Measurements from ENCODE around the gene CDC45. TPM values are rescaled to one million over a fixed set of nuclear protein-coding genes. Genes with fewer than 3 reads are reported as not detected.
"Not testable (repeated sequence)": the region's sequence is repeated elsewhere in the genome, so short reads cannot be mapped to it uniquely, and the experiment has no call there.

Gene CDC45
- total and polyA plus RNA-seq, 7 experiments from 2014 or later = 0.35 to 57.7 (median 0.85) TPM

DNA sequence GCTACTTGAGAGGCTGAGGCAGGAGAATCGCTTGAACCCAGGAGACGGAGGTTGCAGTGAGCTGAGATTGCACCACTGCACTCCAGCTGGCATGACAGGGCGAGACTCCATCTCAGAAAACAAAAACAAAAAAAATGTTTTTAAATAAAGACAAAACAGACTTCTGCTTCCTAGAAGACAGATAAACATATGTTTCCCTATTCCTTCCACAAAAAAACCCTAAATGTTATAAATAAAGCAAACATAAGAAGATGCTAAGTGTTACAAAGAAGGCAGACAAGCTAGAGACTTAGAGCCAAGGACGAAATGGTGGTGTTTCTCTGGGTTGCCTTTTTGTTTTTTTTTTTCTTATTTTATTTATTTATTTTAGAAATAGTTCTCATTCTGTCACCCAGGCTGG lies 50.1 kb downstream of the CDC45 start:
- no peak for DNase-seq
- Histone ChIP-seq H3K36me3 (ENCODE audit: control insufficient read depth in 2 of 3, insufficient read depth in 3 of 3, low read length in 3 of 3) (no peaks in the 10 kb centered on the region), H3K4me1 (ENCODE audit: control insufficient read depth in 2 of 2, insufficient read depth in 2 of 2, low read length in 2 of 2) (no peaks in the 10 kb centered on the region), H3K27ac (ENCODE audit: low read depth, low read length) (no peak overlapping the region), H3K9me3 (ENCODE audit: control insufficient read depth in 2 of 3, low read length in 3 of 3) (no peaks in the 10 kb centered on the region), H3K27me3 (ENCODE audit: control insufficient read depth in 2 of 2, insufficient read depth in 2 of 2, low read length in 2 of 2) (no peaks in the 10 kb centered on the region), H3K4me3 (ENCODE audit: low read length) (no peak overlapping the region)
- peak overlapping the region in 1 of 9 donors; percentile 36 for H3K27ac Mint-ChIP-seq
- H3K9me3 Mint-ChIP-seq = no peaks in the 10 kb centered on the region
- peaks cover 9 to 29% (median 9%) of the 10 kb centered on the region in 5 donors for H3K27me3 Mint-ChIP-seq
- peaks cover 2 to 8% (median 3%) of the 10 kb centered on the region in 7 donors for H3K4me1 Mint-ChIP-seq
- ChIA-PET POLR2A (no interaction called here), CTCF (no interaction called here)
- H3K4me3 Mint-ChIP-seq = no peak overlapping the region
- no peak for ATAC-seq
- H3K36me3 Mint-ChIP-seq = peaks cover 0 to 5% (median 0%) of the 10 kb centered on the region in 5 donors
- intact Hi-C loops (cut with micrococcal nuclease) = no loop called here

DNA sequence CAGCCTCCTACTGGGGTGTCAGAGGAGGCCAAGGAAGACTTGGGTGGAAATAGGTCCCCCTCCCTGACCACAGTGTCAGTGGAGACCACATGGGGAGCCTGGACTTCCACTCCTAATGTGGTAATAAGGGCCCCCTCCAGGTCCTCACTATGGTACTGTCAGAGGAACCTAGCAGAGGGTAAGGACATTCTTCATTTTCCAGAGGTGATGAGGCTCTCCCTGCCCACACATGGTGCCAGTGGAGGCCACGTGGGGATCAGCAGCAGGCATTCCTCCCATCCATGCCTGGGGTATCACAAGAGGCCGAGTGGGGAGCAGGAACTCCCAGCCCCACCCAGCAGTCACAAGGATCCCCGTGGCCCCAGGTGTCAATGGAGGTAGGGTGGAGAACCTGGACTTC lies 51.0 kb downstream of the CDC45 start:
- intact Hi-C loops (cut with micrococcal nuclease) = no loop called here

DNA sequence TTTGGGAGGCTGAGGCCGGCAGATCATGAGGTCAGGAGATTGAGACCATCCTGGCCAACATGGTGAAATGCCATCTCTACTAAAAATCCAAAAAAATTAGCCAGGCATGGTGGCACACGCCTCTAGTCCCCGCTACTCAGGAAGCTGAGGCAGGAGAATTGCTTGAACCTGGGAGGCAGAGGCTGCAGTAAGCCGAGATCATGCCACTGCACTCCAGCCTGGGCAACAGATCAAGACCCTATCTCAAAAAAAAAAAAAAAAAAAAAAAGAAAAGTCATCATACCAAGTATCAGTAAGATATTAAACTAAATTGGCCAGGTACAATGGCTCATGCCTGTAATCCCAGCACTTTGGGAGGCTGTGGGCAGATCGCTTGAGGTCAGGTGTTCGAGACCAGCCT lies 51.6 kb downstream of the CDC45 start:
- H3K36me3 Mint-ChIP-seq; H3K27ac Mint-ChIP-seq; H3K4me1 ChIP-seq (ENCODE audit: control insufficient read depth in 2 of 2, insufficient read depth in 2 of 2, low read length in 2 of 2); POLR2A ChIA-PET; H3K36me3 ChIP-seq (ENCODE audit: control insufficient read depth in 2 of 3, insufficient read depth in 3 of 3, low read length in 3 of 3); H3K27me3 ChIP-seq (ENCODE audit: control insufficient read depth in 2 of 2, insufficient read depth in 2 of 2, low read length in 2 of 2); DNase-seq; H3K9me3 ChIP-seq (ENCODE audit: control insufficient read depth in 2 of 3, low read length in 3 of 3); H3K9me3 Mint-ChIP-seq; intact Hi-C loops (cut with micrococcal nuclease); H3K4me1 Mint-ChIP-seq; H3K4me3 Mint-ChIP-seq; ATAC-seq; H3K27ac ChIP-seq (ENCODE audit: low read depth, low read length); H3K4me3 ChIP-seq (ENCODE audit: low read length); CTCF ChIA-PET: not testable (repeated sequence)
- peaks cover 0 to 20% (median 0%) of the 10 kb centered on the region in 5 donors for H3K27me3 Mint-ChIP-seq

More for the DNA sequence above, 51.0 kb downstream of the CDC45 start:
- Mint-ChIP-seq H3K27ac (no peak overlapping the region), H3K36me3 (peaks cover 0 to 5% (median 0%) of the 10 kb centered on the region in 5 donors), H3K4me3 (no peak overlapping the region), H3K4me1 (peaks cover 0 to 6% (median 4%) of the 10 kb centered on the region in 7 donors), H3K9me3 (no peaks in the 10 kb centered on the region), H3K27me3 (peaks cover 4 to 26% (median 5%) of the 10 kb centered on the region in 5 donors)
- H3K9me3 ChIP-seq (ENCODE audit: control insufficient read depth in 2 of 3, low read length in 3 of 3) = no peaks in the 10 kb centered on the region
- H3K27ac ChIP-seq (ENCODE audit: low read depth, low read length) = no peak overlapping the region
- no peaks in the 10 kb centered on the region for H3K4me1 ChIP-seq (ENCODE audit: control insufficient read depth in 2 of 2, insufficient read depth in 2 of 2, low read length in 2 of 2)
- no peak for ATAC-seq
- no peak overlapping the region for H3K4me3 ChIP-seq (ENCODE audit: low read length)
- DNase-seq = no peak
- ChIA-PET POLR2A (no interaction called here), CTCF (no interaction called here)
- no peaks in the 10 kb centered on the region for H3K36me3 ChIP-seq (ENCODE audit: control insufficient read depth in 2 of 3, insufficient read depth in 3 of 3, low read length in 3 of 3)
- no peaks in the 10 kb centered on the region for H3K27me3 ChIP-seq (ENCODE audit: control insufficient read depth in 2 of 2, insufficient read depth in 2 of 2, low read length in 2 of 2)

GRCh38 chr22:19533049-19533626 lies 53.4 kb downstream of the CDC45 start:
- Mint-ChIP-seq H3K27me3 (peaks cover 0 to 17% (median 0%) of the 10 kb centered on the region in 5 donors), H3K27ac (peak overlapping the region in 1 of 9 donors; percentile 8), H3K36me3 (no peaks in the 10 kb centered on the region), H3K4me1 (peaks cover 0 to 5% (median 4%) of the 10 kb centered on the region in 7 donors), H3K4me3 (no peak overlapping the region), H3K9me3 (no peaks in the 10 kb centered on the region)
- Histone ChIP-seq H3K9me3 (ENCODE audit: control insufficient read depth in 2 of 3, low read length in 3 of 3) (no peaks in the 10 kb centered on the region), H3K36me3 (ENCODE audit: control insufficient read depth in 2 of 3, insufficient read depth in 3 of 3, low read length in 3 of 3) (no peaks in the 10 kb centered on the region), H3K27me3 (ENCODE audit: control insufficient read depth in 2 of 2, insufficient read depth in 2 of 2, low read length in 2 of 2) (no peaks in the 10 kb centered on the region), H3K27ac (ENCODE audit: low read depth, low read length) (no peak overlapping the region), H3K4me1 (ENCODE audit: control insufficient read depth in 2 of 2, insufficient read depth in 2 of 2, low read length in 2 of 2) (no peaks in the 10 kb centered on the region), H3K4me3 (ENCODE audit: low read length) (no peak overlapping the region)
- intact Hi-C loops (cut with micrococcal nuclease) = no loop called here
- ChIA-PET POLR2A (no interaction called here), CTCF (interaction anchor here (0.6 kb wide), 1 partner anchor 54 kb away, joined by 7 read pairs; no protein-coding TSS in a partner anchor)
- DNase-seq (no peak), ATAC-seq (no peak)

GRCh38 chr22:19533857-19534256 lies 54.1 kb downstream of the CDC45 start:
- Histone ChIP-seq H3K4me3 (ENCODE audit: low read length) (no peak overlapping the region), H3K27ac (ENCODE audit: low read depth, low read length) (no peak overlapping the region), H3K9me3 (ENCODE audit: control insufficient read depth in 2 of 3, low read length in 3 of 3) (no peaks in the 10 kb centered on the region), H3K4me1 (ENCODE audit: control insufficient read depth in 2 of 2, insufficient read depth in 2 of 2, low read length in 2 of 2) (no peaks in the 10 kb centered on the region), H3K27me3 (ENCODE audit: control insufficient read depth in 2 of 2, insufficient read depth in 2 of 2, low read length in 2 of 2) (no peaks in the 10 kb centered on the region), H3K36me3 (ENCODE audit: control insufficient read depth in 2 of 3, insufficient read depth in 3 of 3, low read length in 3 of 3) (no peaks in the 10 kb centered on the region)
- no peaks in the 10 kb centered on the region for H3K36me3 Mint-ChIP-seq
- peaks cover 0 to 5% (median 4%) of the 10 kb centered on the region in 7 donors for H3K4me1 Mint-ChIP-seq
- ATAC-seq (no peak), DNase-seq (no peak)
- H3K9me3 Mint-ChIP-seq = no peaks in the 10 kb centered on the region
- H3K27ac Mint-ChIP-seq = no peak overlapping the region
- H3K27me3 Mint-ChIP-seq = peaks cover 0 to 21% (median 0%) of the 10 kb centered on the region in 5 donors
- H3K4me3 Mint-ChIP-seq = no peak overlapping the region
- intact Hi-C loops (cut with micrococcal nuclease) = no loop called here
- POLR2A ChIA-PET = no interaction called here
- CTCF ChIA-PET = no interaction called here

- peaks cover 0 to 5% (median 4%) of the 10 kb centered on the region in 7 donors for H3K4me1 Mint-ChIP-seq
- Histone ChIP-seq H3K9me3 (ENCODE audit: control insufficient read depth in 2 of 3, low read length in 3 of 3) (no peaks in the 10 kb centered on the region), H3K4me1 (ENCODE audit: control insufficient read depth in 2 of 2, insufficient read depth in 2 of 2, low read length in 2 of 2) (no peaks in the 10 kb centered on the region), H3K27ac (ENCODE audit: low read depth, low read length) (no peak overlapping the region), H3K27me3 (ENCODE audit: control insufficient read depth in 2 of 2, insufficient read depth in 2 of 2, low read length in 2 of 2) (no peaks in the 10 kb centered on the region), H3K36me3 (ENCODE audit: control insufficient read depth in 2 of 3, insufficient read depth in 3 of 3, low read length in 3 of 3) (no peaks in the 10 kb centered on the region), H3K4me3 (ENCODE audit: low read length) (no peak overlapping the region)
- ATAC-seq (no peak), DNase-seq (no peak)
- H3K36me3 Mint-ChIP-seq = no peaks in the 10 kb centered on the region
- peaks cover 0 to 26% (median 0%) of the 10 kb centered on the region in 5 donors for H3K27me3 Mint-ChIP-seq
- H3K9me3 Mint-ChIP-seq = no peaks in the 10 kb centered on the region
- H3K4me3 Mint-ChIP-seq = no peak overlapping the region
- intact Hi-C loops (cut with micrococcal nuclease) = no loop called here
- CTCF ChIA-PET = interaction anchor here (0.6 kb wide), 1 partner anchor 378 kb away, joined by 3 read pairs; no protein-coding TSS in a partner anchor
- peak overlapping the region in 1 of 9 donors; percentile 18 for H3K27ac Mint-ChIP-seq
- POLR2A ChIA-PET = no interaction called here
Measured at GRCh38 chr22:19535001-19535400, 55.3 kb downstream of the CDC45 start.

GRCh38 chr22:19536564-19536963 lies 56.8 kb downstream of the CDC45 start:
- H3K36me3 ChIP-seq (ENCODE audit: control insufficient read depth in 2 of 3, insufficient read depth in 3 of 3, low read length in 3 of 3) = no peaks in the 10 kb centered on the region
- no peaks in the 10 kb centered on the region for H3K9me3 ChIP-seq (ENCODE audit: control insufficient read depth in 2 of 3, low read length in 3 of 3)
- POLR2A ChIA-PET = interaction anchor here (1.0 kb wide), 1 partner anchor 69 kb away, joined by 4 read pairs; no protein-coding TSS in a partner anchor
- H3K27ac ChIP-seq (ENCODE audit: low read depth, low read length) = no peak overlapping the region
- DNase-seq = no peak
- Mint-ChIP-seq H3K4me3 (no peak overlapping the region), H3K9me3 (no peaks in the 10 kb centered on the region), H3K27me3 (peaks cover 0 to 35% (median 0%) of the 10 kb centered on the region in 5 donors), H3K36me3 (no peaks in the 10 kb centered on the region), H3K4me1 (peaks cover 0 to 5% (median 4%) of the 10 kb centered on the region in 7 donors), H3K27ac (no peak overlapping the region)
- CTCF ChIA-PET = interaction anchor here (0.6 kb wide), 1 partner anchor 30 kb away, joined by 3 read pairs; no protein-coding TSS in a partner anchor
- no peaks in the 10 kb centered on the region for H3K4me1 ChIP-seq (ENCODE audit: control insufficient read depth in 2 of 2, insufficient read depth in 2 of 2, low read length in 2 of 2)
- intact Hi-C loops (cut with micrococcal nuclease) = no loop called here
- no peak overlapping the region for H3K4me3 ChIP-seq (ENCODE audit: low read length)
- no peak for ATAC-seq
- H3K27me3 ChIP-seq (ENCODE audit: control insufficient read depth in 2 of 2, insufficient read depth in 2 of 2, low read length in 2 of 2) = no peaks in the 10 kb centered on the region
